Colon (tissue), 2 donors: Measurements from ENCODE around the gene DLEC1.
"Not testable (repeated sequence)": the region's sequence is repeated elsewhere in the genome, so short reads cannot be mapped to it uniquely, and the experiment has no call there.

Experiments
- FAIRE-seq: peaks from 2 replicates; lab custom pipeline; 2012; peaks lifted over from hg19 to GRCh38; lab: Jason Lieb, UNC
- donor health status: control.
- donor health status: control.

DLEC1 gene

GRCh38 chr3:38038447-38038911 lies 529 bp upstream of the DLEC1 start:
- FAIRE-seq: no peak

- no peak for FAIRE-seq
These were observed 872 bp downstream of the DLEC1 start for GRCh38 chr3:38039899-38040261.

- no peak for FAIRE-seq
These were observed 1.4 kb downstream of the DLEC1 start for GRCh38 chr3:38040401-38040800.

- FAIRE-seq: no peak
These were observed 4.5 kb downstream of the DLEC1 start for GRCh38 chr3:38043486-38043885.

- FAIRE-seq: no peak
These were observed 7.0 kb downstream of the DLEC1 start for GRCh38 chr3:38046027-38046426.

- FAIRE-seq: no peak
These were observed 7.8 kb downstream of the DLEC1 start for GRCh38 chr3:38046821-38047220.

- FAIRE-seq: no peak
These were observed 8.9 kb downstream of the DLEC1 start for GRCh38 chr3:38047896-38048295.

- FAIRE-seq: no peak
These were observed 10.5 kb downstream of the DLEC1 start for GRCh38 chr3:38049358-38050126.

- no peak for FAIRE-seq
These were observed 12.1 kb downstream of the DLEC1 start for GRCh38 chr3:38051131-38051530.

GRCh38 chr3:38053286-38053685 lies 14.3 kb downstream of the DLEC1 start:
- FAIRE-seq: not testable (repeated sequence)

- FAIRE-seq: not testable (repeated sequence)
These were observed 14.9 kb downstream of the DLEC1 start for GRCh38 chr3:38053813-38054498.

- FAIRE-seq: no peak
These were observed 15.5 kb downstream of the DLEC1 start for GRCh38 chr3:38054499-38055001.

GRCh38 chr3:38059148-38059547 lies 20.1 kb downstream of the DLEC1 start:
- FAIRE-seq: no peak

- FAIRE-seq: no peak
These were observed 20.6 kb downstream of the DLEC1 start for GRCh38 chr3:38059591-38059990.

GRCh38 chr3:38062809-38063208 lies 23.8 kb downstream of the DLEC1 start:
- FAIRE-seq: no peak

GRCh38 chr3:38064453-38064852 lies 25.4 kb downstream of the DLEC1 start:
- not testable (repeated sequence) for FAIRE-seq

GRCh38 chr3:38067508-38068233 lies 28.7 kb downstream of the DLEC1 start:
- no peak for FAIRE-seq

GRCh38 chr3:38070013-38070412 lies 31.0 kb downstream of the DLEC1 start:
- no peak for FAIRE-seq

- not testable (repeated sequence) for FAIRE-seq
These were observed 38.1 kb downstream of the DLEC1 start for GRCh38 chr3:38077073-38077472.

- not testable (repeated sequence) for FAIRE-seq
These were observed 43.3 kb downstream of the DLEC1 start for GRCh38 chr3:38082296-38082695.

GRCh38 chr3:38083254-38083653 lies 44.2 kb downstream of the DLEC1 start:
- not testable (repeated sequence) for FAIRE-seq

- no peak for FAIRE-seq
These were observed 44.9 kb downstream of the DLEC1 start for GRCh38 chr3:38083871-38084333.
